Endothelial cell (in vitro differentiated cells): ENCODE measurements around the gene ARMC10. TPM values are rescaled to one million over a fixed set of nuclear protein-coding genes. Genes with fewer than 3 reads are reported as not detected.
"Not testable (repeated sequence)": the region's sequence is repeated elsewhere in the genome, so short reads cannot be mapped to it uniquely, and the experiment has no call there.

ENCODE experiments used
- DNase-seq: peaks from one replicate; pipeline ENCODE4 v3.0.0; 2021; ENCODE audit warnings: low spot score
- H3K27ac Mint-ChIP-seq: one replicate; pipeline ENCODE4 v1.8.0; 2021; ENCODE audit warnings: mixed read lengths, inconsistent platforms; ENCODE audit not compliant: unreplicated experiment
- H3K27me3 Mint-ChIP-seq: one replicate; pipeline ENCODE4 v1.8.0; 2021; ENCODE audit warnings: mild to moderate bottlenecking, moderate library complexity, mixed read lengths, inconsistent platforms; ENCODE audit not compliant: unreplicated experiment
- H3K36me3 Mint-ChIP-seq: one replicate; pipeline ENCODE4 v1.8.0; 2021; ENCODE audit warnings: mild to moderate bottlenecking, low read depth, mixed read lengths, inconsistent platforms; ENCODE audit not compliant: unreplicated experiment
- H3K4me1 Mint-ChIP-seq: one replicate; pipeline ENCODE4 v1.8.0; 2021; ENCODE audit warnings: mild to moderate bottlenecking, mixed read lengths, inconsistent platforms; ENCODE audit not compliant: unreplicated experiment
- H3K4me3 Mint-ChIP-seq: one replicate; pipeline ENCODE4 v1.8.0; 2021; ENCODE audit warnings: mild to moderate bottlenecking, mixed read lengths, inconsistent platforms; ENCODE audit not compliant: unreplicated experiment
- H3K9me3 Mint-ChIP-seq: one replicate; pipeline ENCODE4 v1.8.0; 2021; ENCODE audit warnings: mixed read lengths, inconsistent platforms; ENCODE audit not compliant: unreplicated experiment
- CTCF ChIP-seq: fragments of 200-600 bp; sonication (generic); IDR thresholded peaks from one replicate; pipeline ENCODE4 v1.5.0; 2021; ENCODE audit warnings: antibody characterized with exemption; ENCODE audit not compliant: unreplicated experiment
- total RNA-seq: library from RNA; stranded (reverse); fragmentation: NEBNext Ultra II Directional; extraction: Animal tissue kit (Norgen Biotek cat#: 25700); gene quantifications from one replicate; pipeline ENCODE4 v1.2.1, GENCODE V29; 2021; ENCODE audit not compliant: unreplicated experiment

The ARMC10 gene
- total RNA-seq, 1 donor from 2014 or later, result 26.0 TPM

- Mint-ChIP-seq H3K36me3 (peaks cover 7% of the 10 kb centered on the region), H3K4me3 (no peak overlapping the region), H3K27me3 (no peaks in the 10 kb centered on the region), H3K9me3 (no peaks in the 10 kb centered on the region), H3K27ac (no peak overlapping the region), H3K4me1 (no peaks in the 10 kb centered on the region)
- no peak for DNase-seq
- no peak for TF ChIP-seq CTCF
These were observed 37.5 kb upstream of the ARMC10 start for GRCh38 chr7:103037476-103037822.

- DNase-seq, H3K36me3 Mint-ChIP-seq, H3K27me3 Mint-ChIP-seq: not testable (repeated sequence)
These were observed 36.9 kb upstream of the ARMC10 start for GRCh38 chr7:103037823-103038739.

GRCh38 chr7:103041815-103042214 lies 33.1 kb upstream of the ARMC10 start:
- not testable (repeated sequence) for H3K27me3 Mint-ChIP-seq, H3K4me3 Mint-ChIP-seq, H3K9me3 Mint-ChIP-seq, DNase-seq, H3K27ac Mint-ChIP-seq, H3K4me1 Mint-ChIP-seq
- peaks cover 25% of the 10 kb centered on the region for H3K36me3 Mint-ChIP-seq

More at GRCh38 chr7:103037823-103038739, 36.9 kb upstream of the ARMC10 start:
- H3K4me3 Mint-ChIP-seq, H3K9me3 Mint-ChIP-seq, H3K27ac Mint-ChIP-seq, H3K4me1 Mint-ChIP-seq: not testable (repeated sequence)

GRCh38 chr7:103048833-103049232 lies 26.1 kb upstream of the ARMC10 start:
- TF ChIP-seq CTCF, result no peak
- peaks cover 55% of the 10 kb centered on the region for H3K36me3 Mint-ChIP-seq
- no peaks in the 10 kb centered on the region for H3K4me1 Mint-ChIP-seq
- no peak for DNase-seq
- H3K27ac Mint-ChIP-seq, result no peak overlapping the region
- H3K9me3 Mint-ChIP-seq, result peaks cover 17% of the 10 kb centered on the region
- no peak overlapping the region for H3K4me3 Mint-ChIP-seq
- no peaks in the 10 kb centered on the region for H3K27me3 Mint-ChIP-seq

- DNase-seq, result no peak
- Mint-ChIP-seq H3K36me3 (peaks cover 40% of the 10 kb centered on the region), H3K4me3 (no peak overlapping the region), H3K27me3 (no peaks in the 10 kb centered on the region), H3K4me1 (no peaks in the 10 kb centered on the region), H3K9me3 (peaks cover 17% of the 10 kb centered on the region), H3K27ac (no peak overlapping the region)
- TF ChIP-seq CTCF, result no peak
These were observed 23.4 kb upstream of the ARMC10 start for GRCh38 chr7:103051519-103051918.

GRCh38 chr7:103056006-103056405 lies 18.9 kb upstream of the ARMC10 start:
- H3K4me1 Mint-ChIP-seq, DNase-seq, H3K27me3 Mint-ChIP-seq, H3K27ac Mint-ChIP-seq, H3K4me3 Mint-ChIP-seq, H3K9me3 Mint-ChIP-seq: not testable (repeated sequence)
- peaks cover 14% of the 10 kb centered on the region for H3K36me3 Mint-ChIP-seq
